Lung microvascular endothelial cell (primary cell): Measurements from ENCODE around the gene FAM83E. TPM values are rescaled to one million over a fixed set of nuclear protein-coding genes. Genes with fewer than 3 reads are reported as not detected.

Experiments
- DNase-seq, 2 donors: peaks; one replicate each; pipeline versions ENCODE4 v3.0.0 to v3.0.0-alpha.2; 2010; ENCODE audit warnings: low read depth in 2 of 2
- total RNA-seq: library from RNA; depleted of rRNA; stranded (reverse); fragments of >200 nt; gene quantifications from 2 replicates; pipeline ENCODE4 v1.2.1, GENCODE V29; 2014

Gene FAM83E
- total RNA-seq, 1 donor from 2014 or later: 0.40 TPM

DNA sequence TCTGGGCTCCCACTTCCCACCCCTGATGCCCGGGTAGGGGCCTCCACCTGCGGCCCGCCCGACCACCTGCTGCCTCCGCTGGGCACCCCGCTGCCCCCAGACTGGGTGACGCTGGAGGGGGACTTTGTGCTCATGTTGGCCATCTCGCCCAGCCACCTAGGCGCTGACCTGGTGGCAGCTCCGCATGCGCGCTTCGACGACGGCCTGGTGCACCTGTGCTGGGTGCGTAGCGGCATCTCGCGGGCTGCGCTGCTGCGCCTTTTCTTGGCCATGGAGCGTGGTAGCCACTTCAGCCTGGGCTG lies 14.4 kb upstream of the FAM83E start:
- DNase-seq: no peak

DNA sequence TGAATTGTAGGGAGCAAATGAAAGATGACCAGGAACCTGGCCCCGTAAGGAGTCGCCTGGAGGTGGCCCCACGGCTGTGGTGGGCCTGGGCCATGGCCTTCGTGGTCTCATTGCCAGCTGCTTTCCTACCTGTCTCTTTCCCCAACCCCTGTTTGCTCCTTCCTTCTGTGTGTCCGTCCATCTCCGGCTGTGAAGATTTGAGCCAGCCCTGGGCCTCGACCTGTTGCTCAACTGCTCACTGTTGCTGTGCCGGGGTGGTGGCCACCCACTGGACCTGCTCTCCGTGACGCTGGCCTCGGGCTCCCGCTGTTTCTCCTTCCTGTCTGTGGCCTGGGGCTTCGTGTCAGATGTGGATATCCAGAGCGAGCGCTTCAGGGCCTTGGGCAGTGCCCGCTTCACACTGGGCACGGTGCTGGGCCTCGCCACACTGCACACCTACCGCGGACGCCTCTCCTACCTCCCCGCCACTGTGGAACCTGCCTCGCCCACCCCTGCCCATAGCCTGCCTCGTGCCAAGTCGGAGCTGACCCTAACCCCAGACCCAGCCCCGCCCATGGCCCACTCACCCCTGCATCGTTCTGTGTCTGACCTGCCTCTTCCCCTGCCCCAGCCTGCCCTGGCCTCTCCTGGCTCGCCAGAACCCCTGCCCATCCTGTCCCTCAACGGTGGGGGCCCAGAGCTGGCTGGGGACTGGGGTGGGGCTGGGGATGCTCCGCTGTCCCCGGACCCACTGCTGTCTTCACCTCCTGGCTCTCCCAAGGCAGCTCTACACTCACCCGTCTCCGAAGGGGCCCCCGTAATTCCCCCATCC lies 13.8 kb upstream of the FAM83E start:
- DNase-seq: no peak

DNA sequence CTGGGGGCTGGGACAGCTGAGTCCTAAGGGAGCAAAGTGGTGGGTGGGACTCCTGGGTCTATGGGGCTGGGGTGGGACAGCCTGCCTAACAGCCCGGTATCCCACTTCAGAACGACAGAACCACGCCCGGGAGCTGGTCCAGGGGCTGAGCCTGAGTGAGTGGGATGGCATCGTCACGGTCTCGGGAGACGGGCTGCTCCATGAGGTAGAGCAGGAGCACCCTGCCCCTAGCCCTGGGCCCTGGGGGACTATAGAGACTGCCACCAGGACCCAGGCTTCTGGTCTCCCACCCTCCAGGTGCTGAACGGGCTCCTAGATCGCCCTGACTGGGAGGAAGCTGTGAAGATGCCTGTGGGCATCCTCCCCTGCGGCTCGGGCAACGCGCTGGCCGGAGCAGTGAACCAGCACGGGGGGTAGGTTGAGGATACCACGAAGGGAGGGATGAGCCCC lies 13.0 kb upstream of the FAM83E start:
- no peak for DNase-seq

DNA sequence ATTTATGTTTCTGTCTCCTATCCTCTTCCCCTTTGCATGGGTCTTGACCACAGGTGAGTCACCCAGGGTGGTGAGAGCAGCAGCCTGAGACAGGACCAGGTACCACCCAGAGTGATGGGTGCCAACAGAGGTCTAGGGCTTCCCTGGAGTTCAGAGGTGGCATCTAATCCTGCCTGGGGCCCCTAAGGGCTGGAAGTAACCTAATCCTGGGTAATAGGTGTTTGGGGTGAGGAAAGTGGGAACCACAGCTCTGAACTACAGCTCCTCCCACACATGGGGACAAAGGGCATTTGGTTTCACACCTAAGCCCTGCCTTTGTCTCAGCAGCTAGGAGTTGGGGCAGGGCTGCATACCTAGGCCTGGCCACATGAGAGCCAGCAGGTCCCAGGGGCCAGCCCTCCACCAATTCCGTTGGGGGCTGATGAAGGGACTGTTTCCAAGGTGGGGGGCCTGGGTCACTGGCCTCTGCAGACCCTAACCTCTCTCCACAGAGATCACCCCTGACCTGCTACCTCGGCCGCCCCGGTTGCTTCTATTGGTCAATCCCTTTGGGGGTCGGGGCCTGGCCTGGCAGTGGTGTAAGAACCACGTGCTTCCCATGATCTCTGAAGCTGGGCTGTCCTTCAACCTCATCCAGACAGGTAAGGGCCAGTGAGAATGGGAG lies 12.5 kb upstream of the FAM83E start:
- DNase-seq: no peak

DNA sequence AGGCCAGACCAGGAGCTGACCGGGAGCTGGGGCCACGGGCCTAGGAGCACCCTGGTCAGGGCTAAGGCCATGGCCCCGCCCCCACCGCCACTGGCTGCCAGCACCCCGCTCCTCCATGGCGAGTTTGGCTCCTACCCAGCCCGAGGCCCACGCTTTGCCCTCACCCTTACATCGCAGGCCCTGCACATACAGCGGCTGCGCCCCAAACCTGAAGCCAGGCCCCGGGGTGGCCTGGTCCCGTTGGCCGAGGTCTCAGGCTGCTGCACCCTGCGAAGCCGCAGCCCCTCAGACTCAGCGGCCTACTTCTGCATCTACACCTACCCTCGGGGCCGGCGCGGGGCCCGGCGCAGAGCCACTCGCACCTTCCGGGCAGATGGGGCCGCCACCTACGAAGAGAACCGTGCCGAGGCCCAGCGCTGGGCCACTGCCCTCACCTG lies 11.0 kb upstream of the FAM83E start:
- DNase-seq: no peak

DNA sequence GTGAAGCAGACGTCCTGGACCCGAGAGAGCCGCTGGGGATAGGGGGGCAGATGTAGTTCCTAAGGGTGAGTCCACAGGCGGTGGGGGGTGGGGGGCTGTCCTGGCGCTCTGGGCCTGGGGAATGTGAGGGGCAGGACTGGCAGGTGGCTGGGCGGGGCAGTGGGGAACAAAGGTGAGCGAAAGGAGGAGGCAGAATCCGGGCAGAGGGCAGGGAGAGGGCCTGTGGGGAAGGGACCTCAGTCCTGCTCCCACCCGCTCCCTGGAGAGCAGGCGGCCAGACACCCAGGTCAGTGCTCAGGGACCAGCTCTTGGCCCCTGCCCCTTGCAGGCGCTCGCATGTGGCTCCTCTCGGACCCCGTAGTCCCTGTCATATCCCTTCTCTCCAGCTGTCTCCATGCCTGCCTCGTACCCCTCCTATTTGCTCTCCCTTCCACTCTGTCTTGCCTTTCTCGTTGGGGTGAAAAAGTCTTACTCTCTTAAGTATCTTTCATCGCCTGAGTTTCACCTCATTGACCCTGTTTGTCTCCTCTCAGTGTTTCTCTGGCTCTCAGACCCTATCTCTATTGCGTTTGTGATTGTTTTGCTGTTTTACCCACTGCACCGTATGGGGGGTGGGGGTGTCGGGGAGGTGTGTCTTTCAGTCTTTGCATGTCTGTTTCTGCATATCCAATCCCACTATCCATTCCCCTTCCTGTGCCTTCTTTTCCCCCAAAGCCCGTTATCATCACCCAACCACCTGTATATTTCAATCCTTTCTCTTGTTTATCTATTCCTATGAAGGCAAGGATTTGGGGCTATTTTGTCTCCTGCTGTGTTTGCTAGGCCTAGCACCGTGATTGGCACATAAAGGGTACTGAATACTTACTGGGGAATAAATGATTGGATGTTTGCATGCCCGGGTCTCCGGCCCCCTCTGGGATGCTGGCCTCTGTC lies 10.2 kb upstream of the FAM83E start:
- no peak for DNase-seq

DNA sequence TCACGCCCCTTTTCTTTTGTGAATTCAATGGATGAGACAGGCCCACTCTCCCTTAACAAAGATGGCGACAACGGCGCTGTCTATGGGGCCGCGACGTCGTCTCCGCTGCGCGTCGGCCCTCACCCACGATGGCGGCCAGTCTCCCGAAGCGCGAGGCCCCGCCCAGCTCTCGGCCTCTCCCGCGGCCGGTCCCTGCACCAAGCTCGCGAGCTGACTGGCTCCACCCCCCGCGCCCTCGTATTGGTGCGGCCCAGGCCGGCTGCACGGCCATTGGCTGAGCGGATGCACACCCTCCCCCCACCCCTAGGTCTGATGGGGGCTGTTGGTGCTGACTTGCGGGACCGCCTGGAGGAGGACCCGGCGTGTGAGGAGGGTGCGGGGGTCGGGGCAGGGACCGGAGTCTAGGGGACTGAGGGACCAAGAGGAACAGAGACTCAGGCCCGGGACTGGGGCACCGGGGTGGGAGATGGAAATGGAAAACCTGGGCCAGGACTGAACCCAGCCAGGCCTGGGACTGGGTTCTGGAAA lies 9.3 kb upstream of the FAM83E start:
- peak; percentile 99 for DNase-seq

DNA sequence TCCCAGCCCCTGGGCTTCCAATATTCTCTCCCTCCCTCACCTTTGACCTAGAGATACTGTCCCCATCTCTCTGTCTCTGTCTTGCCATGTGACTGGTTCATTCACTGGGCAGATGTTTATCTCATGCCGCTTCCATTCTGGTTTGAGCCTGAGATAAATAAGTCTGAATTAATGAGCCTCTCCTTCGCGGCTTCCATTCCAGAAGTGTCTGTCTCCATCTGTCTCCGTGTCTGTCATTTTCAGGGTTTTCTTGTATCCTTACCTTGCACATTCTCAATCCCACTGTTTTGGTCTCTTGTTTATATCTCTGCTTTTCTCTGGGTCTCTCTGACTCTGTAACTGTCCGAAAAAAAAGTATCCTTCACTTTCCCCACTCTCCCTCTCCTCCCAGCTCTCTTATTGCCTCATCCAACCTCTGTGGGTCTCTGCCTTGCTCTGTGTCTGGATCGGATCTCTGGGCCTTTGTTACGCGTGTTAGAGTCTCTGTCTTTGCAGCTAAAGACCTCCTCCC lies 8.7 kb upstream of the FAM83E start:
- DNase-seq: no peak

DNA sequence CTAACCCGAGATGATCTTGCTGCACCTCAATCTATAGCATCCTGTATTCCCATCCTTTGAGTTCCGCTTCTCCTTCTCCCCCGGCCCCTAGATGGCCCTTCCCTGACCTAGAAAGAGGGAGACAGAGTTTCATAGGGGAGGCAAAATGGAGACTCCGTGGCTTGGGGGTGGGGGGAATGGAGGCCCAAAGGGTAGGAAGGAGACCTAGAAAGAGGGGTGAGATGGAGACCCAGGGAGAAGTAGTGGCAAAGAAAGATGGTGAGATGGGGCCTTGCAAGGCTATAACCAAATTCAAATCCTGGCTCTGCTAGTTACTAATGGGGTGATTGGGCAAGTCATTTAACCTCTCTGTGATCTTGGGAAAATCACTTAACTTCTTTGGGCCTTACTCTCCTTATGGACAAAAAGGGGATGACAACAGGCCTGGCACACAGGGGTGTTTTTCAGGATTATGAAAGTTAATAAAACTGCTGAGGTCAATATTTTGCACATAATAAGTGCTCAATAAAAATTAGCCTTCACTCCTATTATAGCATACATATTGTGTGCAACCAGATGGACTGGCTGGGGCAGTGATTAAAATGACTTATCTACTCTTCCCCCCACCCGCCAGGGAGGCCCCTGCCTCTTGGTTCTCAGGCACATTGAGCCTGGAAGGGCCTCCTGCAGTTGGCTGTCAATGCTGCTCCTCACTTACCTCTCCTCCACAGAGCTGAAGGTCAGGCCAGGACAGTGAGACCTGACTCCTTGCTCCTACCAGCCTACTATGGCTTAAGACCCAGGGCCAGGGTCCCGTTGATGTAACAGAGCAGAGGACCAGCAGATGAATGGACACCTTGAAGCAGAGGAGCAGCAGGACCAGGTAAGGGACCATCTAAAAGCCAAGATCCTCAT lies 5.1 kb upstream of the FAM83E start:
- no peak for DNase-seq

DNA sequence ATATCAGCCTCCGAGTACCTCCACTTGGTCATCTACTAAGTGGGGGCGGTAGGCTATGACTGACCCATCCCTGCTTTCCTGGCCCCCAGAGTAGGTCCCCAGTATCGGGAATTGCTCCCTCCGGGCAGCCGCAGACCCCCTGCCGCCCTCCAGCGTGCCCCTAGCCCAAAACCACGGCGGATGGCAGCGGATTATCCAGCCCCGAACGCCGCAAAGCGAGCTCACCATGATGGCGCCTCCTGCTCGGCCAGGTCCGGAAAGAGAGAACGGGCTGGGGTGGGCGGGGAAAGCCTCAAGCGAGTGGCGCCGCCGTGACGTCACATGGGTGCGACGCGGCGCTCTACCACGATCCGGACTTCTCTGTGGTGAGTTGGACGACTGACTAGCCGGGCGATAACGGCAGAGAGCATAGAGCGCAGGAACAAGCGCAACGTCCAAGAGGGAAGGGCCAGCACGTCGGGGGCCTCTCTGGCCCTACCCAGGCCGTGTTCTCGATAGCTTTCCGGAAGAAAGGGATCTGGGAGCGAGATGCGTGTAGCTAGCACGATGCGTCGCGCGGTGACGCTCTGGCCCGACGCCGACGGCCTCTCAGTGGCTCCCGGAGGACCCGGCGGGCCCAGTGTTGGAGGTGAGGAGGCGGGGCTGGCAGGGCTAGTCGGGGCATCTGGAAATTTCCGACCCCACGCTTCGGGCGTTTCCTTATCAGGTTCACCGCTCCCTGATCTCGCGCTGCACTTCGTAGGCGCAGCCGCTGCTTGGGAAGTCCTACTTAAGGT lies 4.2 kb upstream of the FAM83E start, which contains the start of the genes RPL18 and SPHK2:
Gene RPL18 (minus strand): TSS at position 263 of the 776 bp plus-strand sequence. CDS start 35 bp downstream, at position 228.
Gene SPHK2 (plus strand): TSS at position 591 of the 776 bp plus-strand sequence. CDS start 1,009 bp downstream, outside the sequence.
- DNase-seq: peak; percentile 100

DNA sequence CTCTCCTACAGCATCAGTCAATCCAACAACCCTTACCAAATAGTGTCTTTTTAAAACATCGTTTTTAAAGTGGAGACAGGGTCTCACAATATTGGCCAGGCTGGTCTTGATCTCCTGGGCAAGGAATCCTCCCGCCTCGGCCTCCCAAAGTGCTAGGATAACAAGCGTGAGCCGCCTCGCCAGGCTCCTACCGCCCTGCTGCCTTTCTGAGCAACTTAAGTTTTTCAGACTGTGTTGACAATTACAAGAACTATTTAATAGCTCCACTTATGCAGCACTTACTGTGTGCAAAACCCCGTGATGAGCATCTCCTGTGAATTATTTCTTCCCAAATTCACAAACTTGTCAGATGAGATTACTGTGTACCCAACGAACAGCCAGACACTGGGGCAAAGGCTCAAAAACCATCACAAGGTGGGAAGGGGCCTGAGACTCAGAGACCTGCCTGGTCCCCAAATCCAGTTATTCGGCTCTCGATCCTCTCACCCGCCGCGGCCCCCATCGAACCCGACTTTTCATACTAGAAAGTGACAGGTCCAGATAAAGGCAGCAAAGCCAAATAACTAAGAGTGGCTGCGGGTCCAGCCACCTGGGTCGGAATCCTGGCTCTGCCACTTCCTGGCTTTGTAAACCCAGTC lies 3.5 kb upstream of the FAM83E start:
- DNase-seq: peak in 1 of 2 donors; percentile 35

DNA sequence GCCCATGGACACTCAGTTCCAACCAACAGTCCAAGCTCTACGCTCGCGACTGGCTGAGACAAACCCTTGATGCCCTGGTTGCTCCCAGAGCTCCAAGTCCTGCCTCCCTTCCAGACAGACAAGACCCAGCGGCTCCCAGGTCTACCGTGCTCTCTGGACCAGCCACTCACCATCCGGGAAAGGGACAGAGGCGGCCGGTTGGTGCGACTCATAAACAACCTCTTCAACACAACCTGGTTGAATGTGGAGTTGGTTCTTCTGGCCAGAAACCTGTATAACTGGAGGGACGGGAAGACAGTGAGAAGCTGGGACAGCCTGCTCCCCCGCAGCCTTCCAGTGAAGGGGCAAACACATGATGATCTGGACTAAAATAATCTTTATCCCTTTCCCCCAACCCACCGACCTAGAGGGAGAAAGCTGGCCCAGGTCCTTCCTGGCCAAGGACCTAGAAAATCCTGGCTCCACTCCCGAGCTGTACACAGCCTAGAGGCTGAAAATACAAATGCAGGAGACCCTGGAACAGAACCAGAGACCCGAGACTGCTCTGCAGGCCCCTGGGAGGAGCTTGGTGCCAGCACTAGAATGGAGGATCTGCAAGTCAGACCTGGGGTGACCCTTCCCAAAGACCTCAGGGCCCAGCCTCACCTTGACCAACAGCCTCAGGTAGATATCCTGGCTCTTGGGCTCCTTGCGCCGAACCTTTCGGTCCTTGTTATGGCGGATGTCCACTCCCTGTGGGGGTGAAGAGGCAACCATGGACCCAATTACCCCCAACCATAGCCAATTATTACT lies 2.5 kb upstream of the FAM83E start:
- DNase-seq: peak; percentile 26 to 30

DNA sequence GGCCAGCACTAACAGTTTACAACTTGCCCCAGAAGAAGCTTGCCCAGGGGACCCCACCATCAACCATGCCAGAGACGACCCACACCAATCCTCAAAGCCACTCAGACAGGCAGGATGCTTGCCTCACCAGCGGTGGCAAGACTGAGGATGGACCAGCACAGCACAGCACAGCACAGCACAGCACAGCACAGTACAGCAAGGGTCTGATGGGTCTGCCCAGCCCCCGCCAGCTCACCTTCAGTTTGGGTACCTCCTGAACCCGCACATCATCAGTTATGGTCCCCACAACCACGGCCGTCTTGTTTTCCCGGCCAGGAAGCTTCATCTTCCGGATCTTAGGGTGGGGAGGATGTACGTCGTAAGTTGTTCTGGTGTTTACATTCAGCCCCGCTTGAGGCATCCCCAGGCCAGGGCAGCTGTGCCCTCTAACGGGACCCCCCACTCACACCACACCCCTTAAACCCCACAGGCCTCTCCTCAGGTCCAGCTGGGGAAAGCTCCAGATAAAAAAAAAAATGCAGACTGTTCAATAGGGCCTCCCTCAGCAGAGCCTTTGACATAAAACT lies 1.7 kb upstream of the FAM83E start:
- DNase-seq: peak in 1 of 2 donors; percentile 52

DNA sequence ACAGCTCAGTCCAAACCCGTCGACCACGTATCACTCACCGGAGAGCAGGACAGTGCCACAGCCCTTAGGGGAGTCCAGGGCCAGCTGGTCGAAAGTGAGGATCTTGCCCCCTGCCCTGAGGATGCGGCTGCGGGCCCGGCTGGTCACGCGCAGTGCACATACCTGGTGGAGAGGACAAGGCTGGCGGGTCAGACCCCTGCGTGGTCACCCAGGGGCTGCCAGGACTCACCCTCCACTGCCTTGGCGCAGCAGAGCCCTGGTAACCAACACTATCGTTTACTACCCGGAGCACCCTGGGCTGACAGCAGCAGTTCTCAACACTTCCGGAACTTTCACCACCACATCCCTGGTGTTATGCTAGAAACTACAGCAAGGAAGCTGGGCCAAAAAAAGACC lies 1.2 kb upstream of the FAM83E start:
- DNase-seq: no peak

DNA sequence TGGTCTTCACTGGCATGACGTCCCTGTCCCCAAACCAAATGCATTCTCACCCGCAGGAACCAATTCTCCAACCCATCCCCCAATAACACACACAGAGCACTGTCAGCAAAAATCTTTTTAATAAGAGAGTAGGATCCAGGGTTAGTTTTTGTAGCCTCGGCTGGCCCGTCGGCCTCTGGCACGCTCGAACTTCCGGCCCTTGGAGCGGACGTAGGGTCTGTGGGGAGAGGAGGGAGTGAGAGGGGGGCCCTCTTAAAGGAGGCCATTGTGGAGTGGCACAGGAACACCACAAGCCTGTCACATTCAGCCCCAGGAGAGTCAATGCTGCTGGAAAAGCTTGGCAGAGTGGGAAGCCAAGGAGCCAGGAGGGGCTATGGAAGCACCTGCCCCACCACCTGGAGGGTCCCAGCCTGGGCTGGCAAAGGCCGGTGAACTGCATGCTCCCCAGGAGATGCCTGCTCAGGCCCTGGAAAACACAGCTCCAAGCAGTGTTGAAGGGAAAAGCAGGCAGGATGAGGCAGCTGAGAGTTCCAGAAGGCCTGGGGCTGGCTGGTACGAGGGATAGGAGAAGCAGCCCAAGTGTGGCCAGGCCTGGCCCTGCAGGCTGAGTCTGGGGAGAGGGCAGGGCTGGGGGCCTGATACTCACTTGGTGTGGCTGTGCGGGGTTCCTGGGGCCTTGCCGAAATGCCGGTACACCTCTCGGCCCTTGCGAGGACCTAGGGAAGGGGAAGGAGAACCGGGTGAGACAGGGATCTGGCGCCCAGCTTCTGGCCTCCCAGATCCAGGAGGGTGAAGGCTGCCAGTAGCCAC lies 560 bp upstream of the FAM83E start:
- no peak for DNase-seq

DNA sequence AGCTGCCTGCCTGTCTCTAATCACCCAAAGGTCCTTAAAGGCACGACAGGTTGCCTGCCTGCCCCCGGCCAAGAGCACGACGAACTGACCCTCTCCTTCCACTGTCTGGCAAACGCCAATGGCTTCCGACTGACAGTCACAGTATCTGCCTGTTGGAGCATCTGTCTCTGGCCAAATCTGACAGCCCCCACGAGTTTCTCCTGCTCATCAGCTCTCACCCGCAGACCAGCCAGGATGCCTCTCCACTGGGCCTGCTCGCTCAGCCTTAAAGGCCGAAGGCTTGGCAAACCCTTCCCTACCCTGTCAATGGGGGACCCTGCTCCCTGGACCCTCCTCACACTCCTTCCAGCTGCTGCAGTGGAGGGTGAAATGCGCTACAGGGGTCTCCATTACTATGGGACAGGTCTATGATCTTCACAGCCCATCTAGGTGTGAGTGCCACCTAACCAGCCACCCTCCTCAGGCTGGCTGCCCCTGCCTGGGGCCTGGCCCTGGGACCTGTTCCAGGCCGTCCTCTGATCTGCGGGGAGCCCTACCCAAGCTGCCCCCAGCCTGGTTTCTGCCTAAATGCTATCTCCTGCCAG lies 932 bp downstream of the FAM83E start:
- no peak for DNase-seq
